IPS-18c (cell line): ENCODE measurements around the gene RAB40B.
"Not testable (repeated sequence)": the region's sequence is repeated elsewhere in the genome, so short reads cannot be mapped to it uniquely, and the experiment has no call there.

Experiments used
- H3K4me3 ChIP-seq: 2 replicates; pipeline ENCODE4 v1.7.0; 2013; ENCODE audit warnings: low read depth, mild to moderate bottlenecking, low read length, moderate library complexity; ENCODE audit not compliant: insufficient read depth
- H3K9me3 ChIP-seq: one replicate; pipeline ENCODE4 v1.6.1; 2013; ENCODE audit warnings: mild to moderate bottlenecking, low read length, moderate library complexity; ENCODE audit not compliant: control insufficient read depth, insufficient read depth

RAB40B gene

GRCh38 chr17:82663381-82664275 lies 34.9 kb downstream of the RAB40B start:
- no peak overlapping the region for H3K4me3 ChIP-seq
- H3K9me3 ChIP-seq: no peaks in the 10 kb centered on the region

GRCh38 chr17:82662711-82663261 lies 35.7 kb downstream of the RAB40B start:
- no peak overlapping the region for H3K4me3 ChIP-seq
- H3K9me3 ChIP-seq: no peaks in the 10 kb centered on the region

- Histone ChIP-seq H3K4me3 (no peak overlapping the region), H3K9me3 (no peaks in the 10 kb centered on the region)
These were observed 36.5 kb downstream of the RAB40B start for GRCh38 chr17:82661717-82662683.

GRCh38 chr17:82659886-82660285 lies 38.6 kb downstream of the RAB40B start:
- no peak overlapping the region; the same call in 1 of the 2 replicates for H3K4me3 ChIP-seq
- no peaks in the 10 kb centered on the region for H3K9me3 ChIP-seq

GRCh38 chr17:82658796-82659452 lies 39.6 kb downstream of the RAB40B start:
- Histone ChIP-seq H3K9me3 (no peaks in the 10 kb centered on the region), H3K4me3 (no peak overlapping the region)

- Histone ChIP-seq H3K4me3 (no peak overlapping the region), H3K9me3 (no peaks in the 10 kb centered on the region)
These were observed 40.2 kb downstream of the RAB40B start for GRCh38 chr17:82658331-82658730.

- Histone ChIP-seq H3K4me3 (no peak overlapping the region), H3K9me3 (no peaks in the 10 kb centered on the region)
These were observed 40.6 kb downstream of the RAB40B start for GRCh38 chr17:82657926-82658325.

- Histone ChIP-seq H3K9me3 (no peaks in the 10 kb centered on the region), H3K4me3 (no peak overlapping the region)
These were observed 42.2 kb downstream of the RAB40B start for GRCh38 chr17:82656266-82656665.

GRCh38 chr17:82655523-82655922 lies 43.0 kb downstream of the RAB40B start:
- no peaks in the 10 kb centered on the region for H3K9me3 ChIP-seq
- H3K4me3 ChIP-seq: no peak overlapping the region

- Histone ChIP-seq H3K9me3 (no peaks in the 10 kb centered on the region), H3K4me3 (no peak overlapping the region)
These were observed 43.4 kb downstream of the RAB40B start for GRCh38 chr17:82655038-82655479.

- not testable (repeated sequence) for H3K4me3 ChIP-seq, H3K9me3 ChIP-seq
These were observed 43.9 kb downstream of the RAB40B start for GRCh38 chr17:82654611-82655010.

GRCh38 chr17:82653651-82654528 lies 44.6 kb downstream of the RAB40B start:
- H3K9me3 ChIP-seq: no peaks in the 10 kb centered on the region
- H3K4me3 ChIP-seq: no peak overlapping the region

- H3K9me3 ChIP-seq: no peaks in the 10 kb centered on the region
- no peak overlapping the region for H3K4me3 ChIP-seq
These were observed 47.8 kb downstream of the RAB40B start for GRCh38 chr17:82650723-82651122.

- no peaks in the 10 kb centered on the region for H3K9me3 ChIP-seq
- no peak overlapping the region for H3K4me3 ChIP-seq
These were observed 48.8 kb downstream of the RAB40B start for GRCh38 chr17:82649501-82650261.

GRCh38 chr17:82648742-82649331 lies 49.7 kb downstream of the RAB40B start:
- H3K9me3 ChIP-seq: no peaks in the 10 kb centered on the region
- peak overlapping the region; percentile 5 for H3K4me3 ChIP-seq
